Karpas-422 (cell line): ENCODE measurements around the gene PTBP1. TPM values are rescaled to one million over a fixed set of nuclear protein-coding genes. Genes with fewer than 3 reads are reported as not detected.

Experiments used
- DNase-seq: peaks from one replicate; pipeline ENCODE4 v3.0.0-alpha.2; 2015
- H2AFZ ChIP-seq: fragments of 200-600 bp; sonication (generic); 2 replicates; pipeline ENCODE4 v1.6.1; 2014; ENCODE audit warnings: antibody characterized with exemption, low read length, mixed read lengths
- H3K27ac ChIP-seq: fragments of 200-600 bp; sonication (generic); 2 replicates; pipeline ENCODE4 v1.5.1; 2014; ENCODE audit warnings: mild to moderate bottlenecking, low read length, moderate library complexity
- H3K27me3 ChIP-seq: fragments of 200-600 bp; sonication (generic); 2 replicates; pipeline ENCODE4 v1.6.1; 2014; ENCODE audit warnings: low read length, mixed read lengths
- H3K36me3 ChIP-seq: fragments of 200-600 bp; sonication (generic); 2 replicates; pipeline ENCODE4 v1.6.1; 2014; ENCODE audit warnings: low read length, mixed read lengths; ENCODE audit not compliant: insufficient read depth
- H3K4me1 ChIP-seq: fragments of 200-600 bp; sonication (generic); 2 replicates; pipeline ENCODE4 v1.6.1; 2014; ENCODE audit warnings: mild to moderate bottlenecking, low read length, mixed read lengths
- H3K4me2 ChIP-seq: fragments of 200-600 bp; sonication (generic); 2 replicates; pipeline ENCODE4 v1.6.1; 2014; ENCODE audit warnings: low read length, low read depth, mild to moderate bottlenecking; ENCODE audit not compliant: poor library complexity, severe bottlenecking
- H3K4me3 ChIP-seq: fragments of 200-600 bp; sonication (generic); 2 replicates; pipeline ENCODE4 v1.5.1; 2014; ENCODE audit warnings: mild to moderate bottlenecking, antibody characterized with exemption, low read length, mixed read lengths
- H3K79me2 ChIP-seq: fragments of 200-600 bp; sonication (generic); 2 replicates; pipeline ENCODE4 v1.6.1; 2014; ENCODE audit warnings: mild to moderate bottlenecking, low read length, mixed read lengths
- H3K9ac ChIP-seq: fragments of 200-600 bp; sonication (generic); 2 replicates; pipeline ENCODE4 v1.6.0; 2014; ENCODE audit warnings: low read length
- H3K9me2 ChIP-seq: fragments of 200-600 bp; sonication (generic), shearing (Covaris generic); replicated peaks from 2 replicates; pipeline ENCODE4 v1.6.0; 2014; ENCODE audit warnings: mild to moderate bottlenecking, low read length, moderate library complexity; ENCODE audit not compliant: insufficient read depth
- H3K9me3 ChIP-seq: fragments of 300-700, 200-600 bp; sonication (generic); 2 replicates; pipeline ENCODE4 v1.6.1; 2014; ENCODE audit warnings: low read length, mixed read lengths
- H4K20me1 ChIP-seq: fragments of 200-600 bp; sonication (generic); 2 replicates; pipeline ENCODE4 v1.6.1; 2014; ENCODE audit warnings: mild to moderate bottlenecking, antibody characterized with exemption, low read length, low read depth; ENCODE audit not compliant: insufficient read depth
- total RNA-seq: library from RNA; depleted of rRNA; stranded (reverse); fragments of >200 nt; shearing (Covaris generic); gene quantifications from 2 replicates; pipeline ENCODE4 v1.2.3, GENCODE V29; 2014; ENCODE audit warnings: low replicate concordance

PTBP1 gene
- total RNA-seq, 1 experiment from 2014 or later, result 170 TPM

DNA sequence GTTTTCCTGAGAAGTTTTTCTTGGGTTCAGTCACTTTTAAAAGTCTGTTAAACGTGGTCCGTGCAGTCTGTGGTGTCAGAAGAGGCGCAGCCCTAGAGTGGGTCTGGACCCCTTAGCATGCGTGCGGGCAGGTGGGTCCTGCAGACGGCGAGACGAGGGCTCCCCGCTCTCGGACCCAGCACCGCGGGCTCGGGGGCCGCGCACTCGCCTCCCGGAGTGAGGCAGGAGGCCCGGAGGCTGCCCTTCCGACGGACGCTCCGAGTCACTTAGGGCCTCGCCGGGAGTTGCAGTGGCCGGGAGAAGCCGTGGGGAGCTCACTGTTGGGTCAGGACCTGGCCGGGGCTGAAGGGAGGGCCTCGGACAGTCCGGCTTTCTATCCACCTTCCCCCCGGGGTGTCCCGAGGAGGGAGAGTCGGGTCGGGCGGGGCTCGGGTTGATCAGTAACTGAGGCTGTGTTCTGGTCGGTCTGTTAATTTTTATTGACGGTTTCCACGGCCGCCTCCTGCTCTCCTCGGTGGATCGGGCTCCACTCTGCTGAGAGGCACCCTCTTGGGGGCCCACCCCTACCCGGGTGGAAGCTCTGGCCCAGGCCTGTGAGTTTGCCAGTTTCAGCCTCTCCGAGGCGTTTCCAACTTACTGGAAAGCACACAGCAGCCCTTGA is 1.3 kb downstream of the PTBP1 start:
- Histone ChIP-seq H3K4me3 (peak overlapping the region; percentile 100), H2AFZ (no peak overlapping the region), H3K36me3 (peaks cover 50% of the 10 kb centered on the region), H3K4me2 (peak overlapping the region; percentile 98), H3K27me3 (no peaks in the 10 kb centered on the region), H3K79me2 (peaks cover 57% of the 10 kb centered on the region), H3K27ac (peak overlapping the region; percentile 73), H3K9me2 (no peaks in the 10 kb centered on the region), H4K20me1 (peaks cover 57% of the 10 kb centered on the region), H3K4me1 (peaks cover 13% of the 10 kb centered on the region), H3K9me3 (no peaks in the 10 kb centered on the region), H3K9ac (peak overlapping the region; percentile 99)
- DNase-seq, result no peak

DNA sequence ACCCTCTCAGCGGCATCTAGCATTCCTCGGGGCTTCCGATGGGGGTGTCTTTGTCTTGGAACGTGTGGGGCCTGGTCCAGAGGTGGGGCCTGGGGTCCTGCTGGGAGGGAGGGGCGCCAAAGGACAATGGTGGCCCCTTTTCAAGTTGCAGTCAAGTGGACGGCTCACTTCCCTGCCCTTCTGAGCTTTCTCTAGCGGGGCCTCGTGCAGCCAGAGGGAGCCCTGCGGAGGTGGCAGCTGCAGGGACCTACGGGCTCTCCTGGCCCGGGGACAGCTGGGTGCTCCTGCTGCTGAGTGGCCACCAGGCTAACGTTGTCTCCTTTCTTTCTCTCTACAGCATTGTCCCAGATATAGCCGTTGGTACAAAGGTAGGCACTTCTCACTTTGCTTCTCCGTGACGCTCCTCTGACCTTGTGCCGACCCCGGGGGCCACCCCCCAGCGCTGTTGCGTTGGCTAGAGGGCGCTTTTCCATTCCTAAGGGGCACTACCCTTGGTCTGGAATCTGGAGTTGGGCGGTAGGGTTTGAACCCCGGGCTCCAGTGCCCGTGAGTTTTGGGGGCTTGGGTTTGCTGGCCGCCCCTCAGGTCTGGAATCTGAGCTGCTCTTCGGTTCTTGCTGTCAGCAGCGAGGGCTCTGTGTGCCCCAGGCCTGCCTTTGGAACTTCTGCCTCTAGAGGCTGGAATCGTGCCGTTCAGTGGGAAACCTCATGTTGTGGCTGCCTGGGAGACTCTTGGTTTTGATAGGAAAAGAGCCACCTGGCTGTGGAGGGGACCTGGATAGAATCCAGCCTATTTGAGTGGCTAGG is 2.0 kb downstream of the PTBP1 start:
- Histone ChIP-seq H3K4me2 (peak overlapping the region; percentile 98), H3K9me3 (no peaks in the 10 kb centered on the region), H3K27me3 (no peaks in the 10 kb centered on the region), H3K9ac (peak overlapping the region; percentile 99), H3K36me3 (peaks cover 57% of the 10 kb centered on the region), H3K4me3 (peak overlapping the region; percentile 100), H3K4me1 (peaks cover 13% of the 10 kb centered on the region), H4K20me1 (peaks cover 61% of the 10 kb centered on the region), H3K79me2 (peaks cover 59% of the 10 kb centered on the region), H2AFZ (no peak overlapping the region), H3K9me2 (no peaks in the 10 kb centered on the region), H3K27ac (no peak overlapping the region)
- no peak for DNase-seq

DNA sequence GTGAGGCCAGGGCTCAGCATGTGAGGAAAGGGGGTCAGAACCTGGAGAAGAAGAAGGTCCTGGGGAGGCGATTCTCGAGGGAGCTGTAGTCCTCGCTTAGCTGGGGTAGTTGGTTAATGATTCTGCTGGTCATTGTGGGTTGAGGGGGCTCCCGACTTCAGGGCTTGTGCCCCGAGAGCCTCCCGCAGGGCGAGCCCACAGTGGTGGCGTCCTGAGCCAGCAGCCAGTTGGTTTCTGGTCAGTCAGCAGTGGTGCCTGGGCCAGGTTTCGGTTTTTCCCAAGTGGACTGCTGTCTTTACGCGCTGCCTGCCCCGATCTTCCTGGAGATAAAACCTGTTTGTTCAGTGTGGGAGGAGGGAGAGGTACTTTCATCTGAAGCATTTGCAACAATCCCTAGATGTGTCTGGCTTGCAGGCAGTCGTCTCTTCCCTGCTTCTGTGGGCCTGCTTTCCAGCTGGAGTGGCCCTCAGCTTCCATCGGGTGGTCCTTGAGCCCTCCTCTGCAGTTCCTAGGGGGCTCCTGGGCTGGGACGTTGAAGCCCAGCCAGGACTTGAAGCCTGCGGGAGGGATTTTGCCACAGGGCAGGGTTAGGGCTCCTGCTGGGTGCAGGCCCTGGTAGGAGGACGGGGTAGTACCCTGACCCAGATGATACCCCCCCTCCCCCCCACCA is 3.2 kb downstream of the PTBP1 start:
- DNase-seq, result no peak
- Histone ChIP-seq H3K9ac (no peak overlapping the region), H3K4me1 (peaks cover 13% of the 10 kb centered on the region), H4K20me1 (peaks cover 72% of the 10 kb centered on the region), H3K79me2 (peaks cover 59% of the 10 kb centered on the region), H3K27ac (no peak overlapping the region), H3K4me2 (no peak overlapping the region), H3K4me3 (no peak overlapping the region), H2AFZ (no peak overlapping the region), H3K27me3 (no peaks in the 10 kb centered on the region), H3K9me3 (no peaks in the 10 kb centered on the region), H3K36me3 (peaks cover 61% of the 10 kb centered on the region), H3K9me2 (no peaks in the 10 kb centered on the region)

DNA sequence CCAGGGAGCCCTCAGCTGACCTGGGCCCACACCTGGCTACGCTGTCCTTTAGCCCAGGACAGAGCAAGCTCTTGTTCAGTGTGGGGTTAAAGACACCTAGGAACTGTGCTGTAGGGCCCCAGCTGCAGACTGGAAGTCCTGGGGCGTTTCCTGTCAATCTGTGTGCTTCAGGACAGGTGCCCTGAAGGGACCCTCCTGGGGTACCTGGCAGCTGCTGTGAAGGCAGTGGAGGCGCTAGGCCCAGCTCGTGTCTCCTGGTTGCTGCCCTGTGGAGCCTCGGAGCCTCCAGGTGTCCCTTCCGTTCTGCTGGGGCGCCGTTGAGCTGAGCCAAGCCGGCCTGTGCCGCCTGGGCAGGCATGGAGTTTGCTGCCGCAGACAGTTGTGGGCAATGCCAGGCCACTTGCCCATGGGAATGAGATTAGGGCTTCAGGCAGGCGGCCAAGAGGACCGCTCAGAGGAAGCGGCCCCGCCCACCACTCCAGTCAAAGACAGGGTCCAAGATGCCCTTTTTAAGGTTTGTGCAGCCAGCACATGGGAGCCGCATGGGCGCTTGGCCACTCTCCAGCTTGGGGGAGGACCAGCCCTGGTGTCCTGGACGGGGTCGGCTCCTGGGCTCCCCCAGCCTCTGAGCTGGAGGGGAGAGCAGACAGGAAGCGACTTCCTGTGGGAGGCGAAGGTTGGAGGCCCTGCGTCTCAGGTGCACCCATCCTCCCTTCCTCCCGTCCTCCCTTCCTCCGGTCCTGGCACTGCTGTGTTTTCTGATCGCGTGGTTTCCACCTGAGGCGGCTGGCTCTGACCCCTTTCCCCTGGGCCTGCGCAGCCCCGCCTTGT is 4.0 kb downstream of the PTBP1 start:
- H3K79me2 ChIP-seq, result peaks cover 59% of the 10 kb centered on the region
- no peaks in the 10 kb centered on the region for H3K27me3 ChIP-seq
- peaks cover 61% of the 10 kb centered on the region for H3K36me3 ChIP-seq
- no peak overlapping the region for H3K27ac ChIP-seq
- DNase-seq, result no peak
- H3K9ac ChIP-seq, result no peak overlapping the region
- H3K4me1 ChIP-seq, result peaks cover 13% of the 10 kb centered on the region
- no peaks in the 10 kb centered on the region for H3K9me3 ChIP-seq
- no peaks in the 10 kb centered on the region for H3K9me2 ChIP-seq
- H3K4me2 ChIP-seq, result no peak overlapping the region
- H2AFZ ChIP-seq, result no peak overlapping the region
- H4K20me1 ChIP-seq, result peaks cover 75% of the 10 kb centered on the region
- no peak overlapping the region for H3K4me3 ChIP-seq

DNA sequence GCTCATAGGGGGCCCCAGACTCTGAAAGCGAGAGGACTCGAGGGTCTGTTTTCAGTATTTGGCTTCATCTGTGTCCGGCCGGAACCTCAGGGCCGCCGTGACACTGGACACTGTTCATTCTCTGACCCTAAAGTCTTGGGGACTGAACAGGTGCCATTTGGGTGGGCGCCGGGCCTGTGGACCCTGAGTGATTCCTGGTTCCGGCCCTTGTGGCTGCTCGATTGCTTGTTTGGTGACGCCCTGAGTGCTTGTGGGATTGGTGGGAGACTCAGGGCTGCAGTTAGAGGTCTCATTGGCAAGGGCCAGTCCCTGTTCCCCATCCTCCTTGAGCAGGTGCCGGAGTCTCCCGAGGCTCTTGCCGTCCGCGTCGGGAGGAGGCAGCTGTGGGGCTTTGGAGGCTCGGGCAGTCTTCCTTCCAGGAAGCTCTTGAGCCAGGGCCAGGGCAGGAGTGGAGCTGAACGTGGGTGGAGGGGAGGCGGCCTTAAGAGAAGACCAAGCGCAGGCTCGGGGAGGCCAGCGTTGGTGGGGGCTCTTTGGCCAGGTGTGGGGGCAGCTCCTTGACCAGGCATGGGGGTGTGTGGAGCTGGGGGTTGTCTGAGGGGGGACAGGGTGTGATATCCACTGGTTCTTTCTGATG is 4.7 kb downstream of the PTBP1 start:
- no peak overlapping the region for H3K4me3 ChIP-seq
- peaks cover 63% of the 10 kb centered on the region for H3K79me2 ChIP-seq
- no peak overlapping the region for H3K27ac ChIP-seq
- peaks cover 13% of the 10 kb centered on the region for H3K4me1 ChIP-seq
- H3K9me2 ChIP-seq, result no peaks in the 10 kb centered on the region
- no peak overlapping the region for H3K9ac ChIP-seq
- DNase-seq, result no peak
- H4K20me1 ChIP-seq, result peaks cover 82% of the 10 kb centered on the region
- no peak overlapping the region for H3K4me2 ChIP-seq
- no peak overlapping the region for H2AFZ ChIP-seq
- no peaks in the 10 kb centered on the region for H3K27me3 ChIP-seq
- H3K9me3 ChIP-seq, result no peaks in the 10 kb centered on the region
- peaks cover 66% of the 10 kb centered on the region for H3K36me3 ChIP-seq

DNA sequence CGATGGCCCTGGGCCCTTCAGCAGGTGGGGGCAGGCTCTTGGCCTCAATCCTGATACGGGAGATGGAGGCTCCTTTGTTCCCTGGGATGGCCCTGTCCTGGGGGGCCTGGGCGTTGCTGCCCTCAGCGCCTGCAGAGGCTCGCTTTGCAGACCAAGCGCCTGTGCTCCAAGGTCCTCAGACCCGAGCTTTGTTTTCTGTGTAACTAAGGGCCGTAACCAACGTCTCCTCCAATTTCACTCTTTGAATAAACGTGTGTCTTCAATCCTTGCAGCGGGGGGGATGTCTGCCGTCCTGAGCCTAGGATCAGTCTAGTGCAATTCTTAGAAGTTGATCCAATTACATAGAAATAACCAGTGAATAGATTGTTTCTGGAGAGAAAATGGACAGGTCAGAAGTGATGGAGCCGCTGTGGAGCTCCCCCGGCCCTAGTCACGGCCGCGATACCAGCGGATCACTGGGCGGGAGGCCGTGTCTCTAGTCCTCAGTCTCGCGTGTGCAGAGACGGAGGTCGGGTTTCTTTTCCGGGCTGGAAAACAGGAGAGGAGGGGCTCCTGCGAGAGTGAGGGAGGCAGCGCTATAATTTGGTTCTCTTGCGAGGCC is 5.3 kb downstream of the PTBP1 start:
- Histone ChIP-seq H2AFZ (no peak overlapping the region), H3K4me1 (peaks cover 13% of the 10 kb centered on the region), H3K36me3 (peaks cover 73% of the 10 kb centered on the region), H3K9me2 (no peaks in the 10 kb centered on the region), H4K20me1 (peaks cover 88% of the 10 kb centered on the region), H3K4me3 (no peak overlapping the region), H3K4me2 (no peak overlapping the region), H3K27ac (no peak overlapping the region), H3K79me2 (peaks cover 65% of the 10 kb centered on the region), H3K9me3 (no peaks in the 10 kb centered on the region), H3K27me3 (no peaks in the 10 kb centered on the region), H3K9ac (no peak overlapping the region)
- no peak for DNase-seq

DNA sequence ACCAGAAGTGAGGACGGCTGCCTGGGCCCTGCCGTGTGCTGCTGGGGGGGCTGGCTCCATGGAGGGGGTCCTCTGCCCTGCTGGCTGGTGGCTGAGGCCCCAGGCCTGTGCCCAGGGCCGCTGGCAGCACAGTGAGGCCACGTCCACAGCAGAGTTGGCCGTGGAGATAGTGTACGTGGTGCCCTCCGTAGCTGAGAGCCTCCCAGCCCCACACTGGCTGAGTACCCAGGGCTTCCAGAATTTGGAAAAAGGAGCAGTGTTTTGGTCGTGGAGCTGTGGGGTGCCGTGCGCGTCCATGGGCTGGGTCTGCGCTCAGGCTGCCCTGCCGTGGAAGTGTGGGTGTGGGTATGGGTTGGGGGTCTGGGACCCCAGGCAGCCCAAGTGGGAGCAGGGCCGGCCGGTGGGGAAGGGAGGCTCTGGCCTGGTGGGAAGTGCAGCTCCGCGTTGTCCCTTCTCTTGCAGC is 5.9 kb downstream of the PTBP1 start:
- H3K9me3 ChIP-seq, result no peaks in the 10 kb centered on the region
- no peaks in the 10 kb centered on the region for H3K27me3 ChIP-seq
- peaks cover 62% of the 10 kb centered on the region for H3K79me2 ChIP-seq
- H2AFZ ChIP-seq, result no peak overlapping the region
- no peak overlapping the region for H3K4me2 ChIP-seq
- H3K27ac ChIP-seq, result no peak overlapping the region
- peaks cover 76% of the 10 kb centered on the region for H3K36me3 ChIP-seq
- no peak overlapping the region for H3K9ac ChIP-seq
- no peak for DNase-seq
- H3K9me2 ChIP-seq, result no peaks in the 10 kb centered on the region
- H3K4me3 ChIP-seq, result no peak overlapping the region
- peaks cover 13% of the 10 kb centered on the region for H3K4me1 ChIP-seq
- peaks cover 91% of the 10 kb centered on the region for H4K20me1 ChIP-seq
